Measurements from ENCODE around the gene RGS3.
A peak's percentile ranks its signal among the peaks of the same experiment; 100 is the strongest.

The RGS3 gene

DNA sequence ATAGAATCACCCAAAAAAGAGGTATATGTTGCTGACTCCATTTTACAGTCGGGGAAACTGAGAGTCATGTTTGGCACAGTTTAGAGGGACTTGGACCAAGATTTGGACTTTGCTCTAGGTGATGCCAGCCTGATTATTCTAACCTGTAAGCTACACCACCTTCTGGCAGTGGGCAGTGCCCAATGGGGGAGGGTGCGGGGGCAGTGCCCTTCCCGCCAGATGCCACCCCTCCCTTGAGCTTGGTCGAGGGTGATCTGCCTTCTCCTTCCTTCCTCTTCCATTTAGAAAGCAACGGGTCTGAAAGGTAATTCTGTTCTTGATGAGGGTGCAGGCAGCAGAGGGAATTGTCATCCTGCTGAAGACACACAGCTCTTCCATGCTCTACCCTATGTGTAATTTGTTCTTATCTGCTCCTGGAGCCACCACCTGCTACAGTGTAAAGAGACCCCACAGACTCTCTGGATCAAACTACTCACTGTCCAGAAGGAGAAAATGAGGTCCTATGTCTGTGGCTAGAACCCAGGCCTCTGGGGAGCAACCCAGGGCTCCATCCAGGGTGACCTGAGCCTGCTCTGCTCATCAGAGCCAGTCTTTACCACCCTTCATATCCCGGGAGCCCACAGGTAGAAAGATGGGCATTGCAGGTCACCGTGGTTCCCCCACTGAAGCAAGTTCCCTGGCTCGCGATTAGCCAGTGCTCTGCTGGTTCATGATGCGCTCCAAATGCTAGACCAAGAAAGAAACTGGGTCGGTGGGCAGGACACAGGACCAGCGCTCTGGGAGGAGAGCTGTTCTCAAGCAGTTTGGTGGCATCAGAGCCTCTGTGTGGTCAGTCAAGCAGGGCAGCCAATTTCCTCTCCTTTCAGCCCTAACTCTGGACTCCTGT is 156.2 kb downstream of the RGS3 start:
- DNase-seq (ENCODE audit: low read depth) = no peak

DNA sequence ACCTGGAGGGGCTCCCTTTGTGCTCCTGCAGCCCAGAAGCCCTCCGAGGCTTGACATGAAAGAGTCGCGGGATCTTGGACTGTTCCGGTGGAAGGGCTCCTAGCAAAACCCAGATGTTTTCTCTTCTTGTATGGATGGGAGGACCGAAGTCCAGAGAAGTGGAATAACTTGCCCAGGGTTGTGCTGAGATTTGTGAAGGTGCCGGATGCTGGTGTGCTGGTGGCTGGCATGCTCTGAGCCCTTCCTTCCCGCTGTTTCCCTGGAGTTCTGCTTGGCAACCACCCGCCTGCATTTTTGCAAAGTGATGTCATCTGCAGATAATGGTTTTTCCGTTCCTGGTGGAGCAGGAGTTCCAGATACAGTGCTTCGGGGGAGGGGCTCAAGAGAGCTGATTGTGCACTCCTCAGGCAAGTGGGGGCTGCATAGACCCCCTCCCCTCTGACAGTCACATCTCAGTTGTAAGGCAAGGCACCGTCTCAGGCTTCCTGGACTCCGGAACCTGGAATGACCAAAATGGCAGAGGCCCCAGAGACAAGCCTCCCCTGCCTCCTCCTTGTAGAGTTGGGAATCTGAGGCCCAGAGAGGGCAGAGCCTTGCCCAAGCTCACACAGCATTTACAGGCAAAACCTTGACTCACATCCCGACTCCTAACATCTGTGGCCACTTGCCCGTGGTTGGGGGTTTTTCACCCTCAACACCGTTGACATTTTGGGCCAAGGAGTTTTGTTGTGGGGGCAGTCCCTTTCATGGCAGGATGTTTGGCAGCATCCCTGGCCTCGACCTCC is 157.0 kb downstream of the RGS3 start:
- DNase-seq (ENCODE audit: low read depth) = peak; percentile 96

DNA sequence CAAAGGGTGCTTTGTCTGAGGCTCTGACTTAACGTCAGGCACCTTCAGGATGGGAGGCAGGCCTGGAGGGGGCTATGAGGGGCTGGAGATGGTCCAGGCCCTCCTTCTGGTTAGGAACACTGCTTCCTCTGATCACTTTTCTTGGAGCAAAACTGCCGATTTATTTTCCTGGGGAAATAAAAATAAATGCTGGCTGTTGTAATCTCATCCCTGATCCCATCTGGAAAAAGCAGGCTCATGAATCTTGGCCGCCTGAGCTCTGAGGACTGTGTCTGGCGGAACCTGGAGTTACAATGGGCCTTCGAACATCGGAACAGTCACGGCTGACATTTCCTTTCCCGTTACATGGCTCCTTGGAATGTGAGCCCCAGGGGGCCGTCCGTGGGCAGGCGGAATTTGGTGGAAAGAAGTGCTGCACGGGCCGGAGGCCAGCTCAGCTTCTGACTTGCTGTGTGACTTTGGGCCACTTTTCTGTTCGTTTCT is 157.8 kb downstream of the RGS3 start:
- peak; percentile 99 for DNase-seq (ENCODE audit: low read depth)

DNA sequence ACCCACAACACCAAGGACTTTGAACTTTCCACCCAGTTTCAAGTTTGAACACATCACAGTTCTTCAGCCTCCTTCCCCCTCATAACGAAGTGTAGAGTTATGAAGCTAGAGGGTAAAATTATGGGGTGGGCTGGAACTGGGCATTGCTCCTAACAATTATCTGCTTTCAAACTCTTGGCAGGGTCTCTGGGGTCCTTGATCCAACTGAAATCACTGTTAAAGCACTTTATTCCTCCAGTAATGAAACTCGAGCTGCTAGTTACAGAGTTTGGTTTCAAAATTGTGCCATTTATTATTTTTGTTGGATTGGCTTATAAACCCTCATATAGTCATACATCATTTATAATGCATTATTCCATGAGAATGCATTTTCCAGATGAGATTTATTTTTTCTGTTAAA is 158.5 kb downstream of the RGS3 start:
- DNase-seq (ENCODE audit: low read depth) = no peak

DNA sequence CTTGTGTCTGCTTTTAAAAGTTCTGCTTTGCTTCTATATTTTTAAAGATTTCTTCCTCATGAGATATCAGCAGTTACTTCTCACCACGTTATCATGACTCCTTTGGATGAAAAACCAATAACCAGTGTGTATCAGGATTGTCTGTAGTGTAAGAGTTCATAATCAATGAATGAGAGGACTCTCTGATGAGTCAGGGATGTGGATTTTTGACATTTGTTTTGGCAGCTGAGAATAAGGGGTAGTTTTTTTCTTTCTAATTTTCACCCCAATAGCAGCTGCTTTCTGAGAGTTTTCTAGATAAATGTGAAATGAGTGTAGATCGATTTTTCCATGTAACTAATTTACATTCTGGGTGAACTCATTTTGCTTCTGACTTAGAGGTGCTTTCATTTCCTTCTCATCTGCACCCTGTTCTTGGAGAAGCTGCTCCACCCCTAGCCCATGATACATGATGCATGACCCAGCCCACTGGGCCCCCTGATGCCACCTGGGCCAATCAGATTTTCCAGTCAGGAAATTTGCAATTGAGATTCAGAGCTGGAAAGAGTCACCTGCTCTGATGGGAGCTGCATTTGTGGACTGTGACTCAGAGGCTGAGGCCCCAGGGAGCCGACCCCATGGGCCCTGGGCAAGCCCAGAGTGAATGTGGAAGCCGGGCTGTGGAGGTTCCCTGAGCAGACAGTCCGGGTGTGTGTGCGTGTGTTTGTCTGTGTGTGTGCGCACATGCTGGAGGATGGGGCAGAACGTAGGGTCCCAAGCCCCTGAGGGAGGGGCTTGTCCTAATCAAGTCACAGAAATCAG is 159.3 kb downstream of the RGS3 start:
- peak; percentile 84 for DNase-seq (ENCODE audit: low read depth)

DNA sequence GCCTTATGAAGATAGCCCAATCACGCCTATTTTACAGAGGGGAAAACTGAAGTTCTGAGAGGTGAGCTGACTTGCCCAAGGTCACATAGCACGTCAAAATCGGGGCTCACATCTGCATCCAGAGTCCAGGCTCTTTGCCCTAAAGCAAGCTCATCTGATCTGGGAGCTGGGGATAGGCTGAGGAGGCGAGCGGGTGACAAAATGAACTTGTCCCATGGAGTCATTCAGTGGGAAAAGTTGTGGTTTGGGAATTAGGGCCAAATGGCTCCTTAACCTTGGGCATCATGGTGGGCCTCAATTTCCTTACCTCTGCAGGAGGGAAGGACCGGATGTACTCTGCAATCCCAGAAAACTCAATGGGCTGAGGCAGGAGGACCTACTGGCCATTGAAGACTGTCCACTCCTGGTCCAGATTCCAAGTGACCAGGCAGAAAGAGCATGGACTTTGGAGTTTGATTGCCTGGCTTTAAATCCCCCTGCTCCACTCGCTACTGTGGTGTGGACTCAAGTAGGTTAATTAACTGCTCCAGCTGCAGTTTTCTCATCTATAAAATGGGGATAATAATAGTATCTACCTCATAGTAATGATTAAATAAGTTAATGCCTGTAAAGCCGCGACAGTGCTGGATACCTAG is 160.4 kb downstream of the RGS3 start:
- no peak for DNase-seq (ENCODE audit: low read depth)

DNA sequence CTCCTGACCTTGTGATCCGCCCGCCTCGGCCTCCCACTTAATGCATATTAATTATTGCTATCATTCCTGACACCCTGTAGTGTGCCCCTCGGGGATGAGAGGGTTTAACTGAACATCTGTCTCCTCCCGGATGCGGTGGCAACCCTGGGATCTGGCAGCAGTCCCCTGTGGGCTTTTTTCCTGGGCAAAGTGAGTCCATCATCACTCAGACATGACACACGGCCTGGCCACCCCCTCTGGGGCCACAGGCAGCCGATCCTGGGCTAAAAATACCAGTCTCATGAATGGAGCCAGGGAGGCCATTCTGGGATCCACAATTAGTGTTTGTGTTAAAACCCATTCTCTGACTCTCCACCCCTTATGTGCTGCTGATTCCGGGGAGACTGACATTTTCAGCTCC is 161.2 kb downstream of the RGS3 start:
- peak; percentile 87 for DNase-seq (ENCODE audit: low read depth)

DNA sequence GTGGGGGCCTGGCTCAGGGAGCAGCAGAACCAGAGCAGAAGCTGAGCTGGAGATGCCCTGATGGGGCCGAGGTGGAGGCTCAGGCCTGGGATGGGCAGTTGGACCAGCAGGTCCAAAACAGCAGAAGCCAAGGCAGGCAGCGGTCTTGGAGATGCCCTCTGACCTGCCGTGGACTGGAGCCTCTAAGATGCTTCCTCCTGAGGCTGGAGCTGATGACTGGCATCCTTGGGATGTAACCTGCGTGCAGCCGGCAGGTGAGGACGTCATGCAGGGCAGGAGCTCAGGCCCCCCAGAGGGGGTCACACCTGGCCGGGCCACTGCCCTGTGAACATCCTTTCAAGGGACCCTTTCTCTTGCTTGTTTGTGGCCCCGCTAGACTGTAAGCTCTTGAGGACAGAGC is 162.0 kb downstream of the RGS3 start:
- no peak for DNase-seq (ENCODE audit: low read depth)

DNA sequence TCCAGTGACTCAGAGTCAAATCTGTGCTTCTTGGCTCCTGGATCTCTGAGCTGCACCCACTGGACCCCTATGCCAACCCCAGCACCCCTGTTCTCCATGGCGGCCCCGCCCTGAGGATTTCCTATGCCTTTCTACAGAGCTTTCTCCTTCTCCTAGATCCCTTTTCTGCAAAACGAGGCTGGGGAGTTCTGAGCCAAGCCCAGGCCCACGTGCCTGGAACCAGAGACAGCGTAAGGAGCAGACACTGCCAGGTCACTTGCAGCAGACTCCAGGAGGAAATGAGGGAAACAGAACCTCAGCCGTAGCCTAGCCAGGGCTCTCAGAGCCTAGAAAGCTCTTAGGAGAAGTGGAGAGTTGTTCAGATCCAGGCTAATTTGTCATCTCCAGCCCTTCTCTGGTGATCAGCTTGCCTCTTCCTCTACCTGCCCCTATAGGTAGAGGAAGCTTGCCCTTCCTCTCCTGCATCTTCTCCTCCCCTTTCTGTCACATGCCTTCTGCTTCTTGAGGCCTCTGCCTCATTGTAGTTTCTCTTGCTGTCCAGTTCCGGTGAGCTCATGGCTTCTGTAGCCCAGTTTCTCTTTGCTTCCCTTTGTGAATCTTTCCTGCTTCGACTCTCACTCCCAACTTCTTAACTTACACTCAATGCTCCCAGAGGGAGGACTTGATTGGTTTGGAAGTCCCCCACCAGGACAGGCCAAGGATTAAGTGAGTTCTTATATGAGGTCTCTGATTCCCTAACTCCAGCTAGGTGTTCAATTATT is 163.4 kb downstream of the RGS3 start:
- no peak for DNase-seq (ENCODE audit: low read depth)

DNA sequence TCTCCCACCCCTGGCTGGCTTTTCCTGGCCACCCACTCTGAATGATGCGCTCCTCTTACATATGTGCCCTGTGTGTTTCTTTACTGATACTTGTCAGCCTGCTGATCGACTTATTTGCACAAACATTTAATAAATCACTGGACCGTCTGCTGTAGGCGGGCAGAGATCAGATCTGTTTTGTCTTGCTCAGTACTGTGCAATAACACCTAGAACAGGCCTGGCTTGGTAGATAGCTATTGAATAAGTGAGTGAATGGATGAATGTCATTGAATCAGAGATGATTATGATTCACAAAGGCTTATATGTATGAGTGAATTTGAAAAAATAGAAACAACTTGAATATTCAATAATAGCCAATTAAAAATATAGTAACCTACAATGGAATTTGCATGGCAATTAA is 165.1 kb downstream of the RGS3 start:
- DNase-seq (ENCODE audit: low read depth) = no peak

DNA sequence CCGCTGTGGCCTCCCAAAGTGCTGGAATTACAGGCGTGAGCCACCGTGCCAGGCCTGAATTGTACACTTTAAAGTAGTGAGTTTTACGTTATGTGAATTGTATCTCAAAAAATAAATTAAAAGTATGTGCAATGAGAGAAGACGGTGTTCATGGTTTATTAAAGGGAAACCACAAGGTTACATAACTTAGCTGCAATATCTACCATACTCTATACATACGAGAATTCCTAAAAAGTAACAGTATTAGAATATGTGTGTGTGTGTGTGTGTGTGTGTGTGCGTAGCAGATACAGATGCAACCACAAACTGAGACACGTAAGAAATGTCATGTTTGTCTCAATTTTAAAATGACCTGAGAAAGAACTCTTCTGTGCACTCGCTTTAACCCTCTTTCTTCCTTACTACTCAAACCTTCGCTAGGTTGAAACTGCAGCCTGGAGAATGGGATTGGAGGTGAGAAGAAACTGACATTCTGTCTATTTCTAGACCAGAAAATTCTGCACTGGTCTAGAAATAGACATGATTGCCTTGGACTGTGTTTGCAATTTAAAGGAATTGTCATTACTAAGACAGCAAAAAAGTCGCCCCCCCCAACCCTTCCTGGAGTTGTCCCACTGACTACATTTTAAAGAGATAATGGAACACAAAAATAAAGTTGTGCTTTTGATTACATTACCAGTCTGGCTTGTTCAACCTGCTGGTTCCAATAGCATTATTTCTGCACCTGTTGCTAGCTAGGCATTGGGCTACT is 167.0 kb downstream of the RGS3 start:
- no peak for DNase-seq (ENCODE audit: low read depth)

DNA sequence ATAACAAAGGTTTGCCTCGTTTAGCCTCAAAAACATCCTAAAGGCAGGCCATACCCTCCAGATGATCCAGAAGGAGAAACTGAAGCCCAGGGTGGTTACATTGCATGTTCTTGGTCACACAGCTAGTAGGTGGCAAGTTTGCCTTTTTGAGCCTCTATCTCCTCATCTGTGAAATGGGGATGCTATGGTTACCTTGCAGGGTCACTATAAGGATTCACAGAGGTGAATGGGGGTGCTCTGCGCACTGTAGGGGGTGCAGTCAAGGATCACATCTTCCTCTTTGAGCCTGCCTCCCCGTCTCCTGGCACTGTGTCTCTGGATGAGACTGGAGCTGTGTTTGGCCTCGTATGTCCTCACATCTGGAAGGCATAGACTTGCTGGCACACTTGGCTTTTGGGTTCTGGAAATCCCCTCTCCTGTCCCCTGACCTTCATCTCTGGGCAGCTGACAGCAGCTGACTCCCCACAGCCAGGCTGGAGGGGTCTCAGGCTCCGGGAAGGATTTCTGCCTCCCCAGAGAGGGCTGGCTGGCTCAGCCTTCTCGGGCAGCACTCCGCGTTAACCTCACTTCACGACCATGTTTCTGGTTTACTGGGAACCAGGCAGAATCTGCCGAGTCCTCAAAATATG is 167.7 kb downstream of the RGS3 start:
- DNase-seq (ENCODE audit: low read depth) = no peak

DNA sequence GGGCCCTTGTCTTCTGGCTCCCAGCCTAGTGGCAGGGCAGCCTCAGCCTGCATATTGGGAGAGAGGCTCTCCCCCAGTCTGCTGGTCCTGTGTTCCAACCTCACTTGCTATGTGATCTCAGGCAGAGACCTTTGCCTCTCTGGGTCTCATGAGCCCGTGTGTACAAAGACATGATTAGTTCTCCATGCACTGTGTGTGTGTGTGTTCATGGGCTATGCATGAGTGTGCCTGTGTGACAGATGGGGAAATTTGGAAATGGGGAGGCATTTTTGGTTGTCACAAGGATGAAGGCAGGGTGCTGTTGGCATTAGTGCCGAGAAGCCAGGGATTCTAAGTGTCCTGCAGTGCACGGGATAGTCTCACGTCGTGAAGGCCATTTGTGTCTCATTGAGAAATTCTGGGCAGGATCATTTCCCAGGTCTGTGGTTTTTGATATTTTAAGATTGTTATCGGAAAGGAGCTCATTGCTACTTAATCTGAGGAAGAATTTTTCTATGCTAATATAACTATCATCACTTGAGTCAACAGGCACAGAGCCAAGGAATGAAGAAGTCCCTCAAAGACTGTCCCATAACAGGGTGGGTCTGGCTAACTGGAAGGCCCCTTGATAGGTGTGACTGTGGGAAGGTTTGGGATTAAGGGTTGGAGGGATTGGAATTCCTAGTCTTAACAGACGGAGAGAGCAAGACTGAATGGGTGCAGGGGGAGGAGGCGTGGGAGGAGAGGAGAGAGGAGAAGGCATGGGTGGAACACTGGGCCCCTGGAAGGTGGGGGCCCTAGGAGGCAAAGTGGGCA is 168.5 kb downstream of the RGS3 start:
- peak; percentile 83 for DNase-seq (ENCODE audit: low read depth)

DNA sequence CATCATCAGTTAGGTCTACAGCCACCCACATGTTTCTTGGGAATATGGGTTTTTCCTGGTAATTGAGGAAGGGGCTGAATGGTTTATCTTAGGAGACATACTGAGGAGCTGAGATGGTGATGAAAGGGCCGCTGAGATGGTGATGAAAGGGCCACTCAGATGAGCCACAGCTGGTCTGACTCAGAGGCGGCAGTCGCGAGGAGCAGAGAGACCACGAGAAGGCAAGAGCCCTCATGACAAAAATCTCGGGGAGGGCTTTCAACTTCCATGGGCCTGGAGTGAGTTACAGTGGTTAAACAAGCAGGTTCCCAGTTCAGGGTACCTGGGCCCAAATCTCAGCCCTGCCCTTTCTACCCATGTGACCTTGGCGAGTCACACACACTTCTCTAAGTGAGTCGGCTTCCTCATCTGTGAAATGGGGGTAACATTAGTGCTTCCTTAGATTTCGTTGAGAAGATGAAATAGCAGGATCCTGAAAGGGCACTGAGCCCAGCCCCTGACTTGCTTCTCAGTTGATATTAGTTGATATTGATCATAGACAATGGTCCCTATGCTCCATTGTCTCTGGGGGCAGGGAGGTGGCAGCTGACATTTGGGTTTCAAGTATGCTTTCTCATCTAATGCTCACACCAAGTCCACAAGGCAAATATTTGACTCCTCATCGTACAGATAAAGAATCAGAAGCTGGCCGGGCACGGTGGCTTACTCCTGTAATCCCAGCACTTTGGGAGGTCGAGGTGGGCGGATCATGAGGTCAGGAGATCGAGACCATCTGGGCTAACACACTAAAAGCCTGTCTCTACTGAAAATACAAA is 169.5 kb downstream of the RGS3 start:
- DNase-seq (ENCODE audit: low read depth) = peak; percentile 76

DNA sequence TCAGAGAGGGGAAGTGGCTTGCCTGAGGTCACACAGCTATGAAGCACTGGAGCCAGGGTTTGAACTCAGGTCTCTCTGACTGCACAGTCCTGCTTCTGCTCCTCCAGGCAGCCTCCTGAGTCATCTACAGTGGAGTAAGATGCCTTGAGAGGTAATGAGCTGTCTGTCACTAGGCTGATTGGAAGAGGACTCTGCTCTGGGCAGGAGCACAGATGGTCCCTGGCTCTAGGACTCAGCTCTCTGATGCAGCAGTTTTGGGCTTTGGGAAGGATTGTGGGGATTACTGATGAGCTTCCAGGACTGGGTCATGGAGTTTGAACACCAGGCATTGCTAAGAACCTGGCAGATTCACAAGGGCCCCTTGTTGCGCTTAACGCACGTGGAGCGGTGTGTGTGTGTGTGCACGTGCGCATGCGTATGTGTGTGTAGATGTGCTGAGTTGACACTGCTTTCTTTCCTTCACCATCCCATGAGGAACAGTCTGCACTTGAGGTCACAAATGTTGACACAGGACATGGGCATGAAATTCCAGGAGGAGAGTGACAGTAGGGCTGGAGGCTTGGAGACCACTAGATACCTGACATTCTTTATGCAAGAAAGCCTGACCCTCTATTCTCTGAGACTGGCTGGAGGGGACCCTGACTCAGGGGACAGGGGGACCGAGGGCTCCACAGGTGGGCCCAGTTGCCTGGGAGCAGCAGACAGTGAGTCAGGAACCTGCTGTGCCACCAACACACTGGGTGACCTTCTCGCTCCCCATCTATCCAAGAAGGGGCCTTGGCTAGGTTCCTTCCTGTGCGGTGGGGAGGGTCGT is 170.5 kb downstream of the RGS3 start:
- DNase-seq (ENCODE audit: low read depth) = no peak

DNA sequence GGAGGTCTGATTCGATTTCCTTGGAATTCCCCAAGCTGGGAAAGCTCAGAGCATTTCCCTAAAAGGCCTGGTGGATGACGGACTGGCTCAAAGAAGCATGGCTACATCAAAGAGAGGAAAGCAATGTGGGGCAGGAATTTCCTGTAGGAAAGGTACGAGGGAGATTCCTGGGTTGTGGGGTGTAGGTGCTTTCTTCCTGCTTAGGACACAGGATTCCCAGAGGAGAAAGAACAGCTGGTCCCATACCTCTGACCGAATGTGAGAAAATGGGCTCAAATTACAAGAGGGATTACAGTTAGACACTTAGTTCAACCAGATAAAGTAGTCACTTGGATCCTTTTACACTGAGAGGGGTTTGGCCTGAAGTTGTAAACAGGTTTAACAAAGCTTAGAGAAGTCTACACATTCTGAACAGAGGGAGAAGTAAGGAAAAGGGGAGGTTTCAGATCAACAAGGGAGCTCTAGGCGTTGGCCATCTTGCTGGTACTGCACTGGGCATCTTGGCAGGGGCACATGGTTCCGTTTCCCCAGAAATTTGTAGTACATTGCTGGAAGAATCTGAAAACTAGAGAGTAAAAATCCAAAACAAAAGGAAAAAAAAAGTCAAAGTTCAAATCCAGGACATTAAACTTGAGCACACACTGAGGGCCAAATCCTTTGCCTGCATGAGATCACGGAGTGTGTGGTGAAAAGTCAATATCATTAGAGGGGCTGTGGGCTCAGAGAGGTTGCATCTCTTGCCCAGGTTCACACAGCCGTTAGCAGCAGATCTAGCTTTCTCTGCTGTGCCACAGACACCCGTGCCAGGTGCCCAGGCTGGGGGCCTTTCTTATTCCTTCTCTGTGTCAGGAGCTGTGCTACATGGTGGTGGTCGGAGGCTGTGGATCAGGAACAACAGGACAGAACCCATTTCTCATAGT is 171.3 kb downstream of the RGS3 start:
- no peak for DNase-seq (ENCODE audit: low read depth)
